NCI-H446 treated with DMSO at 0.1 percent for 48 hours (cell line): Measurements from ENCODE around the gene TMEM39B.
"Not testable (repeated sequence)": the region's sequence is repeated elsewhere in the genome, so short reads cannot be mapped to it uniquely, and the experiment has no call there.

Source experiments
- DNase-seq: peaks from one replicate; lab custom pipeline; 2025; lab: John Stamatoyannopoulos, UW

Gene TMEM39B

GRCh38 chr1:32072622-32073298 is at the start of gene TMEM39B:
Gene TMEM39B, plus strand, starts transcription at chr1:32072939. Its CDS starts 109 bp downstream, at chr1:32073048.
- DNase-seq: peak; percentile 96

- DNase-seq: no peak
Observed at GRCh38 chr1:32023351-32023750, 49.4 kb upstream of the TMEM39B start.

DNA sequence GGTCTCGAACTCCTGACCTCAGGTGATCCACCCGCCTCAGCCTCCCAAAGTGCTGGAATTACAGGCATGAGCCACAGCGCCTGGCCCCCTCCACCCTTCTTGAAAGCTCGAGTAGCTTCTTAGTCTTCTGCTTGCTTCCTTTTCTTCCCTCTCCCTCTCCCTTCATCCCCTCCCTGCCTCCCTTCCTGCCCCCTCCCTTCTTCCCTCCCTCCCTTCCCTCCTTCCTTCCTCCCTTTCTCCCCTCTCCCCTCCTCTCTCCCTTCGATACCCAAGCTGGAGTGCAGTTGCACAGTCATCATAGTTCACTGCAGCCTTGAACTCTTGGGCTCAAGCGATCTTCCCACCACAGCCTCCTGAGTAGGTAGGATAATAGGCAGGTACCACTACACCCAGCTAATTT is 47.2 kb upstream of the TMEM39B start:
- no peak for DNase-seq

- no peak for DNase-seq
Observed at GRCh38 chr1:32028746-32029145, 44.0 kb upstream of the TMEM39B start.

DNA sequence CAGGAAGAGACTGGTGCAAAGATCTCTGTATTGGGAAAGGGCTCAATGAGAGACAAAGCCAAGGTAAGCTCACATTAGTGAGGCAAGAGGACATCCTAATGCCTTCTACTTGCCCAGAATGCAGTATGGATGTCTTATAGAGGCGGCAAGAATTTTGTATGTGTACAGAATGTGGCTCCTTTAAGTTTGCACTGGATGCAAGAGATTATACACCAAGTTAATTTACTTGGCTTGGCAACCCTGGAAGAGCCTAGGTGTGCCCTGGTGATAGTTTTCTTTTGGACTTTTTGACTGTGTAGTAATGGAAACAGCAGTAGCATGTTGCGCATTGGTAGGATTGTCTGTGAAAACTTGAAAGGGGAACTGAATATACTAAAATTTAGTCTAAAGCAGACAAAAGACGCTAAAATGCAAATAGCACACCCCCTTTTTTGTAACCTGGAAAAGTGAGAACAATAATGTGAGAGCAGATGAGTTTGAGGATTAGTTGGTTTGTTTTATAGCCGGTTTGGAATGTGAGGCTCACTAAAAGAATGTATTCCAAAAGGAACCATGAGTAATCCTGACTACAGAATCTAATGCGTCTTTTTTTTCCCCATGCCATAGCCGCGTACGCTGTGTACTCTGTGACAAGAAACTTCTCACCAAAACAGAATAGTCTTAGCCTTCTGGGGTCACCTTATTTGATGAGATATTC is 41.0 kb upstream of the TMEM39B start:
- no peak for DNase-seq

GRCh38 chr1:32032275-32032615 is 40.5 kb upstream of the TMEM39B start:
- DNase-seq: no peak

DNA sequence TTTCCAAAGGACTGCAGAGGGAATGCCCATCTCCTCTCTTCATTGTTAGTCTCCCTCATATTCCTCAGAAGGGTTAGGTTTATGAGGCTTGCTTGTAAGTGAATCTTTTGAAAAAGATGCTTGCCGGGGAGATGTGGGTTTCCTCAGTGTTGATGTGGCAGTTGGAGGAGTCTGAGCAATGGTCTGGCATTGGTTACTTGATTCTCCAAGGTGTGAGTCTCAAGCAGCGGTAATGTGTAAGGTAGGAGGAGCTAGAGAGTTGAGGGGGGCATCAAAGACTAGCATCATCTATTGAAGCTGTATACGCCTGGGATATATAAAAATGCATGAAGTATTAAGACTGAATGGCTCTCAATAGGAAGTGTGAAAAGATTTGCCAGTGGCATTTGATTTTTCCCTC is 37.6 kb upstream of the TMEM39B start:
- DNase-seq: no peak

DNA sequence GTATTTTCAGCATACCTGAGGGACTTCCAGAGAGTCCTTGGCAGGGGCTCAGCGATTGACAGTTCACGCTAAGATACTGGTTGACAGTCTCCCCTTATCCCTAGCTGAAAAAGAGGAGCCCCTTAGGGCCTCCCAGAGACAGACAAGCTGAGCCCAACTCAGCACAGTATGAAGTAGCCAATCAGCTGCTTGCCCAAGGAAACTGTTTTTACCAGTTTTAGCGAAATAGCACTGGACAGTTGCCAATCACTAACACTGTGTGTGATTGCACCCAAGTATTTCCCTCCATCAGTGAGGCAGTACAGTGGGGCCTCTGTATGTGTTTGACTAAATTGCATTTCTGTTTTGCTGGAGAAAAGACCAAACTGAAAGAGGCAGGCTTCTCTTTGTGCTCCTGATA is 32.0 kb upstream of the TMEM39B start:
- no peak for DNase-seq

GRCh38 chr1:32042330-32042729 is 30.4 kb upstream of the TMEM39B start:
- no peak for DNase-seq

GRCh38 chr1:32044234-32044633 is 28.5 kb upstream of the TMEM39B start:
- DNase-seq: no peak

DNA sequence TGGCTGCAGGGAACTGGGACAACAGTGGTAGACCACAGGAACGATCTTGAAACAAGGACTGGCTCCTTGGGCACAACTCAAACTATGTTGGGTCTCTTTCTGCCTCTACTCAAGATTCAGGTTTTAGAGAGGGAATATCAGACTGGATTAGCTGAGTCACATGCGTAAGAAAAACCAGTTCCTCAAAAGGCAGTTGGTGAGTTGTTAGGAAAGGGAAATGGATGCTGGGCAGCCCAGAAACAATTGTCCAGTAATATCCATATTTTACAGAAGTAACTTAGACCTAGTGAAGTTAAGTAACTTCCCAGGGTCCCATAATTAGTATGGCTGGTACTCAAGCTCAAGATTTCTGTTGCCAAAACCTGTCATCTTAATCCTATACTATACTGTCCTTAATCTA is 27.0 kb upstream of the TMEM39B start:
- DNase-seq: no peak

DNA sequence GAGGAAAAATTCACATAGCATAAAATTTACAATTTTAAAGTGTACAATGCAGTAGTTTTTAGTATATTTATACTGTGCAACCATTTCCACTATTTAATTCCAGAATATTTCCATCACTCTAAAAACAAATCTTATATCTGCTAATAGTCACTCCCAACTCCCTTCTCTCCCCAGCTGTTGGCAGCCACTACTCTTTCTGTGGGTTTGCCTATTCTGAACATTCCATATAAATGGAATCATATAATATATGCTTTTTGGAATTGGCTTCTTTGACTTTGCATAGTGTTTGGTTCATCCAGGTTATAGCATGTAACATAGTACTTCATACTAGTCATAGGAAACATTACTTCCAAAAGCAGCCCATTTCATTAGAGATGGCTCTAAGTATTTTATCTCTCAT is 25.0 kb upstream of the TMEM39B start:
- no peak for DNase-seq

DNA sequence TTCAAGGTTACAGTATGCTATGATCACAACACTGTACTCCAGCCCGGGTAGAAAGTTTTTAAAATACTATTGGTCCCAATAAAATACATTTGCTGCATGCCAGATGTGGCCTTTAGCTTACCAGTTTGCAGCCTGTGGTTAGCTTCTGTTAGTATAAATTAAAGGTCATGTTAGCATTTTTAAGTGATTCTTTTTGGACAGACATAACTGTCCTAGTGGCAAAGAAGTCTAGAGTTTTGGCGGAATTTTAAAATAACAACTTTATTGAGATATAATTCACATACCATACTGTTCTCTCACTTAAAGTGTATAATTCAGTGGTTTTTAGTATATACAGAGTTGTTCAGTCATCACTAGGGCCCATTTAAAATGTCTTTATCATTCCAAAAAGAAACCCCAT is 24.3 kb upstream of the TMEM39B start:
- DNase-seq: no peak

DNA sequence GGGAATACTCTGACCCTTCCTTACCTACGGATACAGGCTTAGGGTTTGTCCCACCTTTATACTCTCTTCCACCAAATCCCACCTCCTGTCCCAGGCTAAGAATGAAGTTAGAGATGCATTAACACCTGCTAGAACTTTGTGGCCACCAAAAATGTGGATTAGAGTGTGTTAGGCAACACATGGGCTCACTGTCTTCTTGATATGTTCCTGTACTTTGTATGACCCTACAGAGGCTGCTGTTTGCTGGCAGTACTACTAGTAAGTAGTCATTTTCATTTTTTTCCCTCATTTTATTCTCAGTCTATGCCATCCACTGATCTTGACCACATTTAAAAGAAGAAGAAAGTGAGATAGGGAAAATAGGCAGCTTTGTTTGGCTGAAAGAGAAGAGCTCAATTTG is 21.0 kb upstream of the TMEM39B start:
- DNase-seq: no peak

GRCh38 chr1:32052887-32053286 is 19.9 kb upstream of the TMEM39B start:
- DNase-seq: no peak

- DNase-seq: no peak
Observed at GRCh38 chr1:32055416-32055815, 17.3 kb upstream of the TMEM39B start.

DNA sequence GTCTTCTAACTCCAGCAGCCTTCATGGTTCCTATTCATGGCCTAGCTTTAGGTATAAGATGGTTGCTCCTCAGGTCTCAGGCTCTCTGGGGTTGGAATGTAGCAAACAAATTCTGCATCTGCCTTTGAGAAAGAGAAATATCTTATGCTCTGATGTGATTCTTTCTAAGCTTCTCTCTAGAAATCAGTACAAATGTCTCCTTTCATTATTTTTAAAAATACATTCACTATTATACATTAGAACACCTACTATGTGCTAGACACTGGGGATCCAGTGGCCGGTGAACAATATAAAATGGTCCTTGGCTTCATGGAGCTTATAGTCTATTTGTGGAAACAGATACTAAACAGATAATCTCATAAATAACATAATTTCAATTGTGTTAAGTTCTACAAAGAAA is 16.1 kb upstream of the TMEM39B start:
- no peak for DNase-seq

GRCh38 chr1:32060914-32061313 is 11.8 kb upstream of the TMEM39B start:
- DNase-seq: no peak

- DNase-seq: no peak
Observed at GRCh38 chr1:32062867-32063230, 9.9 kb upstream of the TMEM39B start.

- peak; percentile 55 for DNase-seq
Observed at GRCh38 chr1:32063261-32063681, 9.5 kb upstream of the TMEM39B start.

DNA sequence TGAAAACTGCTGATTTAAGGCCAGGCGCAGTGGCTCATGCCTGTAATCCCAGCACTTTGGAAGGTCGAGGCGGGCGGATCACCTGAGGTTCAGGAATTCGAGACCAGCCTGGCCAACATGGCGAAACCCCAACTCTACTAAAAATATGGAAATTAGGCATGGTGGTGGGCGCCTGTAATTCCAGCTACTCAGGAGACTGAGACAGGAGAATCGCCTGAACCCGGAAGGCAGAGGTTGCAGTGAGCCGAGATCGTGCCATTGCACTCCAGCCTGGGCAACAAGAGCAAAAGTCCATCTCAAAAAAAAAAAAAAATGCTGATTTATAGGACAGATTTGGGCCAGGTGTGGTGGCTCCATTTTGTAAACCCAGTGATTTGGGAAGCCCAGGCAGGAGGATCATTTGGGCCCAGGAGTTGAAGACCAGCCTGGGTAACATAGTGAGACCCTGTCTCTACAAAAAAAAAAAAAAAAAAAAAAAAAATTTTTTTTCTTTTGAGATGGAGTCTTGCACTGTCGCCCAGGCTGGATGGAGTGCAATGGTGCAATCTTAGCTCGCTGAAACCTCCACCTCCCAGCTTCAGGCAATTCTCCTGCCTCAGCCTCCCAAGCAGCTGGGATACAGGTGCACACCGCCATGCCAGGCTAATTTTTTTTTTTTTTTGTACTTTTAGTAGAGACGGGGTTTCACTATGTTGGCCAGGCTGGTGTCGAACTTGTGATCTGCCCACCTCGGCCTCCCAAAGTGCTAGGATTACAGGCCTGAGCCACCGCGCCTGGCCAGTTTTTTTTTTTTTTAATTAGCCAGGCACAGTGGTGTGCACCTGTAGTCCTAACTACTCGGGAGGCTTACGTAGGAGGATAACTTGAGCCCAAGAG is 6.9 kb upstream of the TMEM39B start:
- DNase-seq: not testable (repeated sequence)

- peak; percentile 19 for DNase-seq
Observed at GRCh38 chr1:32066489-32066873, 6.3 kb upstream of the TMEM39B start.

- DNase-seq: no peak
Observed at GRCh38 chr1:32068957-32069588, 3.7 kb upstream of the TMEM39B start.
